GM18909 (cell line): Measurements from ENCODE around the gene FRY.
A peak's percentile ranks its signal among the peaks of the same experiment; 100 is the strongest.

ENCODE experiments used
- ATAC-seq: cut with Tn5 transposase; IDR thresholded peaks from one replicate; pipeline ENCODE4 v1.9.1; 2021; ENCODE audit warnings: mild to moderate bottlenecking; ENCODE audit not compliant: unreplicated experiment, poor library complexity

The FRY gene

DNA sequence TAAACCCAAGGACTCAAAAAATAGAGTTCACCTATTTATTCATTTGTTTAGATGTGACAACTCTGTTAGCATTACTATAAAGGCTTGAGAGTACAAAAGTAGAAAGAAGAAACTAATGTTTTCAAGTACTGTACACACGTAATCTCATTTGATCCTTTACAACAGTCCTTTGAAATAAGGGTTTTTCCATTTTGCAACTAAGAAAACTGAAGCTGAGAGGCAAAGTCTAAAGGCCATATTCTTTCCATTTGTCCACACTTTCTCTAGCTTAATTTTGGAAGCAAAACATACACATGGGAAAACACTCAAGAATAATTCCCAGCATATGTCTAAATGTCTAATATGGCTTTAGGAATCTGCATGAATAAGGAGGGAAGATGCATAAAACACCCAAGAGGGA lies 249.5 kb downstream of the FRY start:
- ATAC-seq, result no peak

DNA sequence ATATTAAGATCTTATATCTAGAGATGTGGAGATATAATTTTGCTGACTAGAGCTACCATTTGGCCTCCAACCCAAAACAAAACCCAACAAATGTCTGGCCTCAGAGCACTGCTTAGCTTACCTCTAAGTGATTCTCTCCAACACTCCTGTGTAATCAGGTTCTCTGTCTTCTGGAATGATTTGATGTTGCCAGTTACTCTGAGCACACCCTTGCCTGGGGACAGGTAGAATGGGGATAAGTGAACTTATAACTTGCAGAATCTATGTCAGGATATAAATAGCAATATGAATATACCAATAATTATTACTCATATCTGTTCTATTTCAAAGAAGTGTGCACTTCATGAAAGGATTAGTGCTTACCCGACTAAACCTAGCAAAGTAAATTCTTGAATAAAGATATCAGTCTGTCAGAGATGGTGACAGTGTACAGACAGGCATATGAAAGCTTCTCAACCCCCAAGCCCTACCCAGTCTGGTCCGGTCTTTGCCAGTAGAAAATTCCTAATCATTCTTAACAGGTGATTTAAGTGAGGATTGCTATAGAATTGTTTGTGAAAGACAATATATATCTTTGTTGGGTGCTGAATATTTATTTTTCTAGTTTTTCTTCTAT lies 250.6 kb downstream of the FRY start:
- no peak for ATAC-seq

DNA sequence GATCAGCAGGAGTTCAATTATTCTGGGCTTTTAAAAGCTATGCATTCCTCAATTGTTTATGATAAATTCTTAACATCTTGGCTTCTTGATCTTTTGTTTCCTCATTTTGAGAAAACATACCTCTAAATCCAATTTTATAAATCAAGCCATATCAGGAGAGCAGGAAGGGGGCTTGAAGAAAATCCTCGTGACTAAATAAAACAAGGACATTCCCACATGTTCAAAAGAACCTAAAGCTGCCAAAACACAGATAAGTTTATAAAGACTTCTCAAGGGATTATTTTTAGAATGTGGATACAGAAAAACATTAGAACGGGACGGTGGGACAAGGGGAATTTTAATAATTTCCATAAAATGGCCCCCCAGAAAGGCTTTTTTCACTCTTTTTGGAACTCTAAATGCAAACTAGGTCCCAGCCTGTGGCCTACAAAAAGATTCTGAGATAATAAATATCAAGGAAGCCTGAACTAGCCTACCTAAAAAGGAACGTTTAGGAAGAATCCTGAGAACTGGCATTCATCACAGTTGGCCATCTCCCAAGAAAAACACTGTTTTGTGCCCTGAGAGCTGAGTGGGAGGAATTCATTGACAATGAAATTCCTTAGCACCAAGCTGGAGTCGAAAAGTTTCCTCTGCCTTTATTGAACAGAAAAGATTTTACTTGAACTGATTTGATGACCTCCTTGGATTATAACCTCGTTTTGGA lies 253.5 kb downstream of the FRY start:
- ATAC-seq, result no peak

DNA sequence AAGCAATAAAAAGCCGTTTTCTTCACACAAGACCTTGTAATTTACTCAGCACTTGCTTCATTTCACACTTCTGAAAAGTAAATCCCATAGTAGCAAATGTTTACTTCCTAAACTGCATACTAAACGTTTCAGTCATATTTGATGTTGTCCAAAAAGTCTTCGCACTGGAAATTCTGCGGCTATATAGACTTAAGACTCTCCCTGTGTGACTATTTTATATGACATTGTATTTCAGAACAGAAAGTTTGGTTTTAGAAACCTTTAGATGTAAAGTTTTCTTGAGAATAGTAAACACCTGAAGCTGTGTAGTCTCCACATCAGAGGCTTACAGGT lies 254.0 kb downstream of the FRY start:
- ATAC-seq, result no peak

DNA sequence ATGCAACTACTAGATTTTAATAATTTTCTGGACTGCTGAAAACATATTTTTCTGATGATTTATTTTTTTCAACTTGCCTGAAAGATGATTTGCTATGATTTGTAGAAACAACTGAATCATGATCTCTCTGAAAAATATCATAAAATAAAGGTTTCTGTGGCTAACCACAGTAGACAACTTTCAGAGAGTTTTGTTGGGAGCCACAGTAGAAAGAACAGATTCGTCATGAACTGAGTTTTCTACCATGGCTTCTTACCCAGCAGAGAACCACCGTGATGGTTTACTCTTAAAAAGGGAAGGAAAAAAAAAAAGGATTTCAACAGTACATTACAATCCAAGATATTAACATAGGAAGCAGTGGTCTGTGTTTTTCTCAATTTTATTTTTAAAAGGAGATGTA lies 265.6 kb downstream of the FRY start:
- ATAC-seq, result no peak

DNA sequence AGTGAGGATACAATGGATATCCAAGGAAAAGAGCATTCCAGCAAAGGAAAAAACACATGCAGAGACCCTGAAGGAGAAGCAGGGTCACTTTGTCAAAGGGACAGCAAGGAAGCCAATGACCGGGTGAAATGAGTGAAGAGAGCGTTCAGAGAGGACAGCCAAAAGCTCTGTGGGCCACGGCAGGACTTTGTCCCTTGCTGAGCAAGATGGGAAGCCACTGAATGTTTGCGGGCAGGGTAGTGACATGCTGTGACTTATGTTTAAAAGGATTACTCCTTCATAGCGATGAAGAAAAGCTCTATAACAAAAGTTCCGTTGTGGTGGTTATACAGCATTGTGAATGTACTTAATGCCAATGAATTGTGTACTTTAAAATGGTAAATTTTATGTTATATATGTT lies 267.1 kb downstream of the FRY start:
- ATAC-seq, result no peak

DNA sequence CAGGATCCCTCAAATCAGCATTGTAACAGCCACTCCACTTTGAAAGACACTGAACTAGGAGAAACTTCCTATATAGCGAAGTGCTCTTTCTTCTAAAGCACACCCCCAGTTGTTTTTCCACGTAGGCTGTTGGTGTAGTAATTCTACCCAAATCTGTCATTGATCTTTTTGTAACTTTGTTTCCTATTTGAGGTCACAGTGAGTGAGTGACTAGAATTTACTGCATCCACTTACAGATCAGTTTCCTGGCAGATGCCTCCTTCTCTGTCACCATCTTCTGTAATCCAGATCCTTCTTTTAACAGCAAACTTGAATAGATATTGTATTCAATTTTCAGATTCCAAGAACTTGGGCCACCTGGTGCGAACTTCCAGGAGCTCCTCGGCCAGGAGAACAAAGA lies 268.3 kb downstream of the FRY start:
- no peak for ATAC-seq

DNA sequence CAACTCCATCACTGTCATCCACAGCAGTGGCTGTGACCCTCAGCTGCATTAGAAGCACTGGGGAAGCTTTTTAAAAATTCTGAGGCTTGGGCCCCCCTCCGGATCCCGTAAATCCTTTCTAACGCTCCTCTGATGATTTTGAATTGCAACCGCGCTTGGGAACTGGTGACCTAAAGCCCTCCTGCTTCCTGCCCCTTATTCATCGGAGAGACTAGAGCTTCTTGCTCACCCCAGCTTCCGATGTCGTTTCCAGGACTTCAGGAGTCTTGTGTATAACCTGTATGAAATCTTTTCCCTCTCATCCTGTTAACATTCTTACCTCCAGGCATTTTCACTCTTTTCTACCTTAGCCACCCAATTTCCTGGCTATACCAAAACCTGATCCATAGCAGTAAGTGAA lies 268.8 kb downstream of the FRY start:
- ATAC-seq, result no peak

DNA sequence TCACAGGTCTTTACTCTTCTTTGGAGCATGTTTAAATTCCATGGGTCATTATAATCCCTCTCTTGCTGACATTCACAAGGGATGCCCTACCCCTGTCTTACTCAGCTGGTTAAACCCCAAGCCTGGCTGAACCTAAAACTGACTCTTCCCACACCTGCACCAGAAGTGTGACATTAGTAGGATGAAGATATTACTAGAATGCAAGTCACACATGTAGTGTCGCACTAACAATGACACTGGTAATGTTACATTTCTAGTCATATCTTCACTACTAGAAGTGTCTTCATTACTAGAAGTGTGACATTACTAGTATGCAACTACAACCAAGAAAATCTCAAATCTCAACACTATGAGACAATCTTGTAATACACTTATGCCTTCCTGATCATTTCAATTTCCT lies 269.3 kb downstream of the FRY start:
- ATAC-seq, result no peak

DNA sequence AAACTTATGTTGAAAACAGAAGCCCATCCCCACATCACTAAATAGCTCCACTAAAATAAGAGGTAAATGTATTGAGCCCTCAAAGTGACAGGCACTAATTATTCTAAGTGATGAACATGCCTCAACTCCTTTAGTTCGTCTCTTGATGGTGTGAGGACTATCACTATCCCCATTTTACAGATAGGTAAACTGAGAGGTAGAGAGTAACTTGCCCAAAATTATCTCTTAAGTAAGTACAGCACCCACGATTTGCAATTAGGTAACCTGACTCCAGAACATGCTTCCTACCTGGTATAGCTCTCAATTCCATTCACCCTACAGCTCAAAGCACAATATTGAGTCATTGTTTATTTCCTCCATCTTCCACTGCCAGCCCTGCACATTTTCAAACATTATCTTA lies 270.9 kb downstream of the FRY start:
- ATAC-seq, result no peak

DNA sequence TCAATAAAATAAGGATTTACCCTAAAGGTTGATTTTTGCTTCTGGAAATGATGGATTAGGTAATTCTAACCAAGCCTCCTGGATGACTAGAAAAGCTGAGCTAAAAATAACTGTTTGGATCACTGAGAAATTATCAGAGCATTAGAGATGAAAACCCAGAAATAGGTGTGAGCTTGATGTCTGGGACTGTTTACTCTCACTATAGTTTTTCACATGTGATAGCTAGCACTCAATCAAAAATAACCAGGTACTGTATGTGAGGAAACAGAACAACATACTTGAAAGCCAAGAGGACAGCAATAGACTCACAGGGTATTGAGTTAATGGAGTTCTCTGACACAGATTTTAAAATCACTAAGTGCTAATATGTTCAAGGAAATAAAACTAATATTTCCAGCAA lies 274.1 kb downstream of the FRY start:
- ATAC-seq, result no peak

DNA sequence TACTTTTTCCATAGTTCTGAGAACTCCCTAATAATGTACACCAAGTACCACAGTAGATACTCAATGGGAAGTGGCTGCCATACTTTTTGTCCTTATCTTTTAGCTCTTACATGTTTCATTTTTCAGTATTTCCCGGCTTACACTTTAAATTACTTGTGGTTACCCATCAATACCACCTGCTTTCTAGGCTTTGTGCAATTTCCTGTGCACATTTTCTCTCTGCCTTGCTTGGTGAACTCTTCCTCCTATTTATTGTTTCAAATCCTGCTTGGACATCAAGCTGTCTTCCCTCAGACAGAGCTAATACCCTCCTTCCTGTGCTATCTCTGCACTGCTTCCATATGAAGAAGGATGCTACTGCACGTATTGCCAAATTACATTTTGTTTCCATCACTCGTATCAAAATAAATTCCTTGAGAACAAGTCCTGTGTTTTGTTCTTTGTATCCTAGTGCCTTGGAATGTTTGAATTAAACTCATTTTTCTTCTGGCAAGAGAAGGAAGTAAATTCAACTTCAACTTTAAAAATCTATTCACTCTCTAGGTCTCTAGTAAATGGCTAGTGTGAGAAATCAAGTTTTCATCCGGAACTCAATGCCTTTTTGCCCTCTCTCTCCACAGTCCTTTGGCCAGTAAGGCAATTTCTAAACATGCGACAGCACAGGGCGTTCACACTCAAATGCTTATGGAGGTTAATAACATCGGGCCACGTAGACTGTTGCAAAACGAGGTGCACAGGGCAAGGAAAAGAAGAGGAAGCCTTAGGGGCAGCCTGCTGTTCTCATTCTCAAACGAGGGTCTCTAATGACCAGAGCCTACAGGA lies 277.9 kb downstream of the FRY start:
- peak; percentile 31 for ATAC-seq

DNA sequence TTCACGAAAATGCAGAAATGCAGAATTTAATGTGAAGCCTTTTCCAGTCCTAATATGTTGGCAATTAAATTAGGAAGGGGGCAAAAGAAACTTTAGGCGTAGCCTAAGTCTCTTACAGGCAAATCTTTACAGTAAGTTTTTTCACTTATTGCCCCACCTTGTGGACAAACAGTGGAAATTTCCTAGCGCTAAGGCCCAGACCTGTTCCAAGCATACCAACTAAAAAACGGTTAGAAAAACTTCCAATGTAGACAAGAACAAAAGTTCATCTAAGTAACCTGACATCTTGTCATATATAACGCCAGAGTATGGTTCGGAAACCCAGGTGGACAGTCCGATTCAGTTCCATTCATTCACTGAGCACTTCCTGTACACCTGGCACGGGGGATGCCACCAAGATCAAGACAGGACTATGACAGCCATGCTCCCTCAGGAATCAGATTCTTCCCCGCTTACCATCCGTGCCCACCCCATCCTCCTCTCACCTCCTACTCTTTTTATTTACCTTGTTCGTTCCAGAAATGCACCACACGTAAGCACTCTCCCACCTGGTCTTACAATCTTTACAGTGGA lies 278.6 kb downstream of the FRY start:
- peak; percentile 74 for ATAC-seq

DNA sequence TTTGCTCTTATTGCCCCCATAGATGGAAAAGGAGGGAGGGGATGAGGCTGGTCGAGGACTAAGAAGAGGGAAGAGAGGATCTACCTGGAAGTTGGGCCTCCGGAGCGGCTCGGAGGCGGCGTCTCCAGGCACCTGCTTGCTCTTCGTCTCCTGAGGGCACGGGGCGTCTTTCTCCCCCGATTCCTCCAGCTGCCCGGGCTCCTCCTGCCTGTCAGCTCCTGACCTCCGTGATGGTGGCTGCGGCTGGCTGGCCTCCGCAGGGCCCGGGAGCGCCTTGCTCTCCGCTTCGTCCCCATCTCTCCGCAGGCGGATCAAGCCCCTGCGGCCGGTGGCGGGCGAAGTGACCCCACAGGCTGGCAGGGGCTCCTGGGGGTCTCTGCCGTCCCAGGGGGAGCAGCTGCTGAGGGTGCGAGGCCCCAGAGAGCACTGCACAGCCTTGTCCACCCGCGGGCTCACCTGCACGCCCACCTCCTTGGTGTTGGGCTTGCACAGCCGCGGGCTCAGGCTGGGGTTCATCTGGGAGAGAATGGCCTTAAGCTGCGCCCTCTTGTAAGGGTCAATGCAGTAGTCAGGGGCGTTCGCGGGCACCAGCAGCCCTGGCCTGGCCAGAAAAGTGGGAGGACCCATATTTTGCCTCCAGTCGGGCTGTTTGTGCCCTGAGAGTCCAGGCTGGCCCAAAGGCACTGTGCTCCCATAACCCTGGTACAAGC lies 279.8 kb downstream of the FRY start:
- no peak for ATAC-seq

DNA sequence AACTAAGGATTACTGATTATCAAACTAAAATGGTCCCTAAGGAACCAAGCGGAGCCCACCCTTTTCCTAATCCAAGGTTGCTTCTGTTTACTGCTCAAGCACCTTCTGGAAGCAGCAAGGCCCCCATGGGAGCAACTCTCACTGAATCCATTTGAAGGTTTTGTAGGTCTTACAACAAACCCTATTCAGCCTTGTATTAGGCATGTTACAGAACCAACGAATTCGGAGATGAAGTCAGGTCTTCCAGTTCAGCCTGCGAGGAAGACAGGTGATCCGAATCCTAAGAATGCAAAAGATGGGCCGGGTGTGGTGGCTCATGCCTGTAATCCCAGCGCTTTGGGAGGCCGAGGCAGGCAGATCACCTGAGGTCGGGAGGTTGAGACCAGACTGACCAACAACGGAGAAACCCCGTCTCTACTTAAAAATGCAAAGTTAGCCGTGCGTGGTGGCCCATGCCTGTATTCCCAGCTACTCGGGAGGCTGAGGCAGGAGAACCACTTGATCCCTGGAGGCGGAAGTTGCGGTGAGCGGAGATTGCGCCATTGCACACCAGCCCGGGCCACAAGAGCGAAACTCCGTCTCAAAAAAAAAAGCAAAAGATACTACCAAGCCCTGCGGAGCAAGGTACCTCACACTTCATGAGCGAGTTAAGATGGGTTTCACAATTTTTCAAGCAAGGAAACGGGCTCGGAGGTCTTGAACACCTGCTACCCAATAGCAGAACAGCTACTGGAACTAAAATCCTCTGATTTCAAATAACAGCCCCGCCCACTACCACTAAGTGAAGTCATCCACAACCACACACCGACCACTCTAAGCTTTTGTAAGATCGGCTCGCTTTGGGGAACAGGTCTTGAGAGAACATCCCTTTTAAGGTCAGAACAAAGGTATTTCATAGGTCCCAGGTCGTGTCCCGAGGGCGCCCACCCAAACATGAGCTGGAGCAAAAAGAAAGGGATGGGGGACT lies 283.0 kb downstream of the FRY start:
- peak; percentile 24 for ATAC-seq

DNA sequence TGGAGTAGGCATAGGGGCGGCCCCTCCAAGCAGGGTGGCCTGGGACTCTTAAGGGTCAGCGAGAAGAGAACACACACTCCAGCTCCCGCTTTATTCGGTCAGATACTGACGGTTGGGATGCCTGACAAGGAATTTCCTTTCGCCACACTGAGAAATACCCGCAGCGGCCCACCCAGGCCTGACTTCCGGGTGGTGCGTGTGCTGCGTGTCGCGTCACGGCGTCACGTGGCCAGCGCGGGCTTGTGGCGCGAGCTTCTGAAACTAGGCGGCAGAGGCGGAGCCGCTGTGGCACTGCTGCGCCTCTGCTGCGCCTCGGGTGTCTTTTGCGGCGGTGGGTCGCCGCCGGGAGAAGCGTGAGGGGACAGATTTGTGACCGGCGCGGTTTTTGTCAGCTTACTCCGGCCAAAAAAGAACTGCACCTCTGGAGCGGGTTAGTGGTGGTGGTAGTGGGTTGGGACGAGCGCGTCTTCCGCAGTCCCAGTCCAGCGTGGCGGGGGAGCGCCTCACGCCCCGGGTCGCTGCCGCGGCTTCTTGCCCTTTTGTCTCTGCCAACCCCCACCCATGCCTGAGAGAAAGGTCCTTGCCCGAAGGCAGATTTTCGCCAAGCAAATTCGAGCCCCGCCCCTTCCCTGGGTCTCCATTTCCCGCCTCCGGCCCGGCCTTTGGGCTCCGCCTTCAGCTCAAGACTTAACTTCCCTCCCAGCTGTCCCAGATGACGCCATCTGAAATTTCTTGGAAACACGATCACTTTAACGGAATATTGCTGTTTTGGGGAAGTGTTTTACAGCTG lies 283.9 kb downstream of the FRY start, which contains the start of the genes BRCA2 and ZAR1L:
Gene BRCA2 (plus strand): TSS at position 271 of the 790 bp plus-strand sequence. CDS start 953 bp downstream, outside the sequence.
Gene ZAR1L (minus strand): TSS at position 126 of the 790 bp plus-strand sequence. CDS start 3,438 bp downstream, outside the sequence.
- peak; percentile 95 for ATAC-seq

DNA sequence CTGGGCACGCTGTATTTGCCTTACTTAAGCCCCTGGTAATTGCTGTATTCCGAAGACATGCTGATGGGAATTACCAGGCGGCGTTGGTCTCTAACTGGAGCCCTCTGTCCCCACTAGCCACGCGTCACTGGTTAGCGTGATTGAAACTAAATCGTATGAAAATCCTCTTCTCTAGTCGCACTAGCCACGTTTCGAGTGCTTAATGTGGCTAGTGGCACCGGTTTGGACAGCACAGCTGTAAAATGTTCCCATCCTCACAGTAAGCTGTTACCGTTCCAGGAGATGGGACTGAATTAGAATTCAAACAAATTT lies 284.4 kb downstream of the FRY start:
- peak; percentile 54 for ATAC-seq

DNA sequence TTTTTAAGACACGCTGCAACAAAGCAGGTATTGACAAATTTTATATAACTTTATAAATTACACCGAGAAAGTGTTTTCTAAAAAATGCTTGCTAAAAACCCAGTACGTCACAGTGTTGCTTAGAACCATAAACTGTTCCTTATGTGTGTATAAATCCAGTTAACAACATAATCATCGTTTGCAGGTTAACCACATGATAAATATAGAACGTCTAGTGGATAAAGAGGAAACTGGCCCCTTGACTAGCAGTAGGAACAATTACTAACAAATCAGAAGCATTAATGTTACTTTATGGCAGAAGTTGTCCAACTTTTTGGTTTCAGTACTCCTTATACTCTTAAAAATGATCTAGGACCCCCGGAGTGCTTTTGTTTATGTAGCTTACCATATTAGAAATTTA lies 284.9 kb downstream of the FRY start:
- no peak for ATAC-seq
